Stimulated activated CD8-positive, alpha-beta memory T cell treated with anti-CD3 and anti-CD28 coated beads, Interleukin-12 subunit alpha, Interleukin-12 subunit beta, amount 100 ng/mL, for 24 hours (primary cell): ENCODE measurements around the gene ADGRD1.
"Not testable (repeated sequence)": the region's sequence is repeated elsewhere in the genome, so short reads cannot be mapped to it uniquely, and the experiment has no call there.

Experiments used
- DNase-seq: peaks from one replicate; pipeline ENCODE4 v3.0.0-alpha.2; 2020; ENCODE audit errors: extremely low read depth

ADGRD1 gene

GRCh38 chr12:130937546-130937945 lies 16.2 kb upstream of the ADGRD1 start:
- DNase-seq = not testable (repeated sequence)

GRCh38 chr12:130938186-130938585 lies 15.5 kb upstream of the ADGRD1 start:
- DNase-seq = no peak

- no peak for DNase-seq
These were observed 8.8 kb upstream of the ADGRD1 start for GRCh38 chr12:130944878-130945277.

GRCh38 chr12:130945786-130946492 lies 7.8 kb upstream of the ADGRD1 start:
- DNase-seq = no peak

GRCh38 chr12:130947028-130947613 lies 6.6 kb upstream of the ADGRD1 start:
- DNase-seq = no peak

- DNase-seq = no peak
These were observed 5.6 kb upstream of the ADGRD1 start for GRCh38 chr12:130948136-130948535.

- DNase-seq = no peak
These were observed 5.0 kb upstream of the ADGRD1 start for GRCh38 chr12:130948751-130949150.

GRCh38 chr12:130949806-130950205 lies 3.9 kb upstream of the ADGRD1 start:
- no peak for DNase-seq

GRCh38 chr12:130951636-130952035 lies 2.1 kb upstream of the ADGRD1 start:
- DNase-seq = no peak

- no peak for DNase-seq
These were observed 1.3 kb upstream of the ADGRD1 start for GRCh38 chr12:130952171-130952954.

GRCh38 chr12:130954544-130954831 lies 781 bp downstream of the ADGRD1 start:
- DNase-seq = no peak

GRCh38 chr12:130955238-130955816 lies 1.6 kb downstream of the ADGRD1 start:
- DNase-seq = no peak

GRCh38 chr12:130956009-130956408 lies 2.3 kb downstream of the ADGRD1 start:
- no peak for DNase-seq

- no peak for DNase-seq
These were observed 3.0 kb downstream of the ADGRD1 start for GRCh38 chr12:130956456-130957303.

GRCh38 chr12:130957304-130957621 lies 3.6 kb downstream of the ADGRD1 start:
- DNase-seq = no peak

GRCh38 chr12:130958557-130959140 lies 4.9 kb downstream of the ADGRD1 start:
- DNase-seq = no peak

GRCh38 chr12:130959632-130960031 lies 5.9 kb downstream of the ADGRD1 start:
- no peak for DNase-seq

GRCh38 chr12:130960058-130960457 lies 6.4 kb downstream of the ADGRD1 start:
- DNase-seq = no peak

GRCh38 chr12:130960787-130961186 lies 7.1 kb downstream of the ADGRD1 start:
- no peak for DNase-seq

- no peak for DNase-seq
These were observed 8.3 kb downstream of the ADGRD1 start for GRCh38 chr12:130961921-130962451.

- no peak for DNase-seq
These were observed 11.5 kb downstream of the ADGRD1 start for GRCh38 chr12:130965214-130965613.
